Activated CD8-positive, alpha-beta memory T cell treated with anti-CD3 and anti-CD28 coated beads, Interleukin-2, amount 50 U/mL, for 48 hours (primary cell): Measurements from ENCODE around the gene SLC39A7.
A peak's percentile ranks its signal among the peaks of the same experiment; 100 is the strongest.
"Not testable (repeated sequence)": the region's sequence is repeated elsewhere in the genome, so short reads cannot be mapped to it uniquely, and the experiment has no call there.

Experiments
- DNase-seq: peaks from one replicate; pipeline ENCODE4 v3.0.0-alpha.2; 2020

The SLC39A7 gene

DNA sequence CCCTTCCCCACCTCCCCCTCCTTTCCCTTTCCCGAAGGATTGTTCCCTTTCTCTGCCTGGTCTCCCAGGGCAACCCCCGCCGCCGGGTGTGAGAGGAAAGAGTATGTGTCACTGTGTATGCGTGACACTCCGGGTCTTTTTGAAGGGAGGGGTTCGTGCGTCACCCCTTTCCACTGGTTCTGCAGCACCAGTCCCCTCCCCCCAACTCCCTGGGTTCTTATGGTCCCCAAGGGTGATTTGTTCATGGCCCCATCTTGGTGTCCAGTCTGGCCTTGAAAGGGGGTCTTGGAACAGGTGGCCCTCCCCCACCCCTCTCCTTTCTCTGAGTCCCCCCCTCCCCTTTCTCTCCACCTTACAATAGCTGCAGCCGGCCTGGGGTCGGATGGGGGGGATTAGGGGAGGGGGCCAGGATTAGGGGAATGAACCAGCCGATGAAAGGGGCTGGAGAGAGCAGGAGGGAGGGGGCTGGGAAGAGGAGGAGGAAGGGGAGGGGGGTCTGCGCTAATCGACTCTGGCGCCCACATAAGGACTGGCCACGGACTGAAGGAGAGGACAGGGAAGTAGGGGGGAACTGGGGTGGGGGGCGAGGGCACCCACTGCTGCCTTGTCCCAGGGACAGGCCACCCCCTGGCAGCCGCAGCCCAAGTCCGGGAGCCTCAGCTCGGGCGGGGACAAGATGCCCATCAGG is 6.3 kb downstream of the SLC39A7 start:
- no peak for DNase-seq

DNA sequence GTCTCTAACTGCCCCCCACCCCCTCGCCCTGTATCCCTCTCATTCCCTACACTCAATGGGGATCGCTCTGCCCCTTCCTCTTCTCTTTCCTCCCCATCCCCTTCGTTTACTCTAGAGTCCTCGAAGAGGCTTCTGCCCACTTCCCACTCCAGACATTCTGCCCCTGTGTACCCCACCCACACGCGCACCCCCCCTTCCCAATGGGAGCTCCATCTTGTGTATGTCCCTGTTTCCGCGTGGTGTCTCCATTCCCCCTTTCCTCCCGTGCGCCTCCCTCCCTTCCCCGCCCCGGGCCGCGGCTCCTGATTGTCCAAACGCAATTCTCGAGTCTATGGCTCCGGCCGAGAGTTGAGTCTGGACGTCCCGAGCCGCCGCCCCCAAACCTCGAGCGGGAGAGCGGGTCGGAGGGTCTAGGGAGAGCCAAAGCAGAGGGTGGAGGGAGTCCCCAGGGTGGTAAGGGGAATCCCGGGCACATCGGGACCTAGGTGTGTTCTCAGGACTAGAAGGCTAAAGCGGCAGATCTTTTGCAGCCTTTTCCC is 7.0 kb downstream of the SLC39A7 start:
- DNase-seq: no peak

DNA sequence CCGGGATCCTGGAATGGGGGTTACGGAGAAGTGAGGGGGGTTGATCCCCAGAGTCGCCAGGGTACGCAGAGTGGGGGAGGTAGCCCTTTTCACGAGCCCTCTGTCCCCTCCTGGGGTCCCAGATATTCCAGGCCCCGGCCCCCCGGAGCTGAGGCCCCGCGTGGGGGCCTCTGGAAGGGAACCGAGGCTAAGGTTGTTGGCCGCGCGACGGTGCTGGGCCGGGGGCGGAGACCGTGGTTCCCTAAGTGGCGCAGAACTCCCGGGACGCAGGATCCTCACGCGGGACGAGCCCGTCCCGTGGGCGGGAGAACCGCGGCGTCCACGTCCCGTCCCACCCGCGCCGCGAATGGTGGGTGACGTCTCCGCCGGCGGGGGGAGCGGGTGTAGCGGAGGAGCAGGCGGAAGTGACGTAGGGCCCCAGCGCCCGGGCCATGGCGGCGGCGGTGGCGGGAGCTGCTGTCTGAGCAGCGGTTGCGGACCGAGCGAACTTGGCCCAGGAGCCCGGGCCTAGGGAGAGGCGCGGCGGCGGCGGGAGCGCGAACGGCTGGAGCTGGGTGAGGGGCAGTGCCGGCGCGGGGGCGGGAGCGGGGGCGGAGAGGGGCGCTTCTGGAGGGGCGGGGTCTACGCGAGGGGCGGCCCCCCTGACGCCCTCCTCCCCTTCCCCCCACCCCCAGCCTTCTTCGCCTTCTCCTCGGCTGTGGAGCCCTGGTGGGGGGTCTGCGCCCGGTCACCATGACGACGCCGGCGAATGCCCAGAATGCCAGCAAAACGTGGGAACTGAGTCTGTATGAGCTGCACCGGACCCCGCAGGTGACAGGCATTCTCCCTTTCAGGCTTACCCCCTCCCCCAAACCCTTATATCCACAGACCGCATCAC is 7.7 kb downstream of the SLC39A7 start, which contains the start of gene RING1:
TSS of gene RING1 (plus strand) at position 410 of the 877 bp plus-strand sequence. CDS start at position 733, 323 bp downstream.
- DNase-seq: peak; percentile 92

DNA sequence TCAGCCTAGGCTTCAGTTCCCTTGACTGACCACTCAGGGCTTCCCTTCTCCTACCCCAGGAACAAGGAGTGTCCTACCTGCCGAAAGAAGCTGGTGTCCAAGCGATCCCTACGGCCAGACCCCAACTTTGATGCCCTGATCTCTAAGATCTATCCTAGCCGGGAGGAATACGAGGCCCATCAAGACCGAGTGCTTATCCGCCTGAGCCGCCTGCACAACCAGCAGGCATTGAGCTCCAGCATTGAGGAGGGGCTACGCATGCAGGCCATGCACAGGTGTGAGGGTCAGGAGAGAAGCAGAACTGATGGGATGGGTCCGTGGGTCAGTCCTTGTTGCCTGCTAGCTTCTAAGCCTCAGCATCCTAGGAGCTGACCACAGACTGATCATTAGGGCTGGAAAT is 9.2 kb downstream of the SLC39A7 start:
- DNase-seq: no peak

DNA sequence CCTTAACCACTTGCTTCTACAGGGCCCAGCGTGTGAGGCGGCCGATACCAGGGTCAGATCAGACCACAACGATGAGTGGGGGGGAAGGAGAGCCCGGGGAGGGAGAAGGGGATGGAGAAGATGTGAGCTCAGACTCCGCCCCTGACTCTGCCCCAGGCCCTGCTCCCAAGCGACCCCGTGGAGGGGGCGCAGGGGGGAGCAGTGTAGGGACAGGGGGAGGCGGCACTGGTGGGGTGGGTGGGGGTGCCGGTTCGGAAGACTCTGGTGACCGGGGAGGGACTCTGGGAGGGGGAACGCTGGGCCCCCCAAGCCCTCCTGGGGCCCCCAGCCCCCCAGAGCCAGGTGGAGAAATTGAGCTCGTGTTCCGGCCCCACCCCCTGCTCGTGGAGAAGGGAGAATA is 10.5 kb downstream of the SLC39A7 start:
- no peak for DNase-seq

DNA sequence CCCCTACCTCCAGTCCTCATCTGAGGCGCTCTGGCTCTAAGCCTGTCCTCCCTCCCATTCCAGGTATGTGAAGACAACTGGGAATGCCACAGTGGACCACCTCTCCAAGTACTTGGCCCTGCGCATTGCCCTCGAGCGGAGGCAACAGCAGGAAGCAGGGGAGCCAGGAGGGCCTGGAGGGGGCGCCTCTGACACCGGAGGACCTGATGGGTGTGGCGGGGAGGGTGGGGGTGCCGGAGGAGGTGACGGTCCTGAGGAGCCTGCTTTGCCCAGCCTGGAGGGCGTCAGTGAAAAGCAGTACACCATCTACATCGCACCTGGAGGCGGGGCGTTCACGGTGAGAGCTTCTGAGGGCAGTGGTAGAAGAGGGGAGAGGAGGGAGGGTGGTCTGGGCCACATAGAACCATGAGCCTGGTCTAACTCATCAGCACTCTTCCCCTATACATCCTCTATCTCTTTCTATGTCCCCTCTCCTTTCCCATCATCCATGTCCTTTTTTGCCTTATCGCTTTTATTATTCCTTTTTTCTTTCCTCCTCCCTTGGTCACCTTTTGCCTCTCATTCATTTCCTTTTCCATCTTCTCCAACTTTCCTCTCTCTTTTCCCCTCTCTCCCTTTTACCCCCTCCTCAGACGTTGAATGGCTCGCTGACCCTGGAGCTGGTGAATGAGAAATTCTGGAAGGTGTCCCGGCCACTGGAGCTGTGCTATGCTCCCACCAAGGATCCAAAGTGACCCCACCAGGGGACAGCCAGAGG is 11.2 kb downstream of the SLC39A7 start:
- DNase-seq: no peak

DNA sequence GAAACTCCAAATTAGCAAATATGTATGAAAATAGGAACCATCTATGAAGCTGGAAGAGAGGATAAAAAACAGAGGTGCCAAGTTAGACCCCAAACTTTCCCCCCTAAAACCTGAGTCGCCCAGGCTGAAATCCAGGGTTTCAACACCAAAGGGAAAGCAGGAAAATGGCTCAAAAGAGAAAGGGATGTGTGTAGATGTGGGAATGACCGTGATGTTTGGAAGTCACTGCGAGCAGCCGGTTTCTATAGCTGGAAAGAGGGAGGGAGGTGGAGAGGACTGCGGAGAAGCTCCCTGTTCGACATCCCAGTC is 12.1 kb downstream of the SLC39A7 start:
- DNase-seq: no peak

DNA sequence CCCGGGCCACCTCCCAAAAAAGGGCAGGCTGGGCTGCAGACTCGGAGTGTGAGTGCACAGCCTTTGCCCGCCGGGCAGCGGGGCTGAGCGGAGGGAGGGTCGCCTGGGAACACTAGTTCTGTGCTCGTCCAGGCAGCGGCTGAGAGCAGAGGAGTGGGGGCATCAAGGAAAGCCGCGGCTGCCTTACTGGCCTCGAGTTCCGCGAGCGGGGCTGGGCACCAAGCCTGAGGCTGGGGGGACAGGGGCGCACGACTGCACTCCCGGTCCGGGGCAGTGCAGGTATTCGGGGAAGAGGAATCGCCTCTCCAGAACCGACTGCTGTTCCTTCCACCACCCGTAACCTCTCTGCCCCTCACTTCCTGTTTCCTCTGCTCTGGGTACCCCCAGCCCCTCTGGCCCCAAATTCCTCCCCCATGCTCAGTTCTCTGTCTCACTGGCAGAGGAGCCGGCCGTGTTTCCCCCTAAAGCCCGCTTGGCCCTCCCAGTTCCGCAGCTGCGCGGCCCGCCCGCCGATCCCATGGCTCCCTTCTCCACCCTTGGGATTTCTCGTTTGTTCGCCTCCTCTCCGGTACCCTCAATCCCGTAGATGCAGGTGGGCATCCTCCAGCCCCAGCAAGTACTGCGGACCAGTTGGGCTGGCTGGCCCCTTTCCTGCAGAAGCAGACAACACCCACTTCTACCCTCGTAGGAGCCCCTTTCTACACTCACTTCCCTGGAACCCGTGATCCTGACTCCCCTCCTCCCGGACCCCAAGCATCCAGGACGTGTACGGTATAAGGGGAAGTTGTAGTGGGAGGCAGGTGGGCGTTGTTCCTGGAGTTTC is 12.7 kb downstream of the SLC39A7 start:
- DNase-seq: no peak

DNA sequence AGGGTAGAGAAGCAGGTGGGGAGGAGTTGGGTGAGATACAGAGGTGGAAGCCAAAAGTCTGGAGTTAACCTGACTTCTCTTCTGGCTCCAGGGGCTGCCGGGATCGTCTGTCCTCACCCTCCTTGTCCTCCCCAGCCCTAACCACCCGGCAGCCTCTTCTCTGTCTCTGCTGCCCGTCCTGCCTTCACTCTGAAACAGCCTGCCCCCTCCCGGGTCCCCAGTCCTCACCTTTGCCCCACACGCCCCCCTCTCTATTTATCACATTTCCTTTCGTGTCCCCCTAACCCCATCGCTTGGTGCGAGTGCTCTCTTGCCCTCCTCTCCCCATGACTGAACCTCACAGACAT is 13.3 kb downstream of the SLC39A7 start:
- no peak for DNase-seq

DNA sequence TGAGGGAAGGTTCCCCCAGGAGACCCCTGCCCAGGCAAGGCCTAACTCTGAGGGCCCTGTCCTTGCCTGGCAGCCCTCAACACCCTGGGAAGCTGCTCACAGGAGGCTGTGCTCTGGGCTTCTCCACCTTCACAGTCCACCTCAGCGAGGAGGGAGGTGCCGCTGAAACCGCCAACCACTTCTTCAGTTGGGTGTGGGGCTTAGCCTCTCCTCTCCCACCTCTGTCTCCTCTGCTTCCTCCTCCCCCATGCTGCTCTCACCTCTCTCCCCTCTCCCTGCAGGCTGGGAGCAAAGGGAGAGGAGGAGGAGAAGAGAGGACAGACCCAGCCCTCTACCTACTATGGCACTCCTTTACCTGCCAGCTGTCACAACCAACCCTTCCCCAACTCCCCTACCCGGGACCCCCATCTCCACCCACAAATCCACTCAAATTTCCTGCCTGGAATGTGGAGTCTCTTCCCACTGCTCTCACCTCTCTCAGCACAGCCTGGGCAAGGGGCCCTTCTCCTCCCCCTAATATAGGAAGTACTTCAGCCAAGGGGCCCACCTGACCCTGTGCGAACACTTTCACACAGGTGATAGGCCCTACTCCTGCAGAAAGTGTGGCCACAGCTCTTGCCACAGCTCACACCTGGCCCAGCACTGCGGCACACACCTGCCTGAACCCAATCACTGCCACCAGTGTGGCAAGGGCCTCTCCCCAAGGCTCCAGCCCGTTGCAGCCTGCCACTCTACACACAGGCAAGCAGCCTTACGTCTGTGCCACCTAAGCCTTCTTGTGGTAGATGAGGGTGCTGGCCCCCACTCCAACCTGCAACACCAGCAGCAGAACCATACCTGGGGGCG is 14.8 kb downstream of the SLC39A7 start:
- no peak for DNase-seq

DNA sequence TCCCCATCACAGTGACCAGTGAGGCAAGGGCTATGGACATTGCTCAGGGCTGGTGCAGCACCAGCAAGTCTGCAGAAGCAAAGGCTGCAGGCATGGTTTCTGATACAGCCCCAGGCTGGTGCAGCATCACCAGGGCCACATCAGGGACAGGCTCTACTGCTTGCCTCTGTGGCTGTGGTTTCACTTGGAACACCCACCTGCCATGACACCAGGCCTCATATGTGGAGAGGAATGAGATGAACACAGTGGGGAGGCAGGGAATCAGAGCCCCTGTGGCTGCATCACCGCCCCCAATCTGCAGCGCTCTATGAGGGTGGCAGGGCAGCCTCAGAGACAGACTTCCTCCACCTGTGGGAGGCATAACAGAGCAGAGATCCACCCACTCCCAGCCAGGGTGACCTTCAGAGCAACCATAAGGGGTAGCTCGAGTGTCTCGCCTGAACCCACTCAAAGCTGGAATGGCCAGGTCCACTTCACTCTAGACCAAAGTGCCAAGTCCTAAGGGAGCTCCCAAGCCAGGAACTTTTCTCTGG is 15.5 kb downstream of the SLC39A7 start:
- peak; percentile 54 for DNase-seq

DNA sequence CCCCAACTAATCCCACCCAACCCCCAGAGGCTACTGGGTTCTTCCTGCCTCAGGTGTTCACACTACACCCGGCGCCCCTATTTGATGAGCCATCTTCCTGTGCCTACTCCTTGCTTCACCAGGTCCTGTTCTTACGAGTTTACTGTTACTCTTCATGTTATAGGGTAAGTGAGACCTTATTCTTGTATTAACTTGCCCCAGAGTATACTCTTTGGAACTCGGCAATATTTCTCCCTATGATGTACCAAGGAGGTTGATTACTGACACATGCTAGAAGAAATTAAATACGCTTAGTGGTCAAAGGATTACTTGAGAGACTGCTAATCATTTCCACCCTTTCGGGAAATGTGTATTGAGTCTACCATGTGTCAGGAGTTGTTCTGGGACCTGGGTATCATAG is 16.6 kb downstream of the SLC39A7 start:
- no peak for DNase-seq

DNA sequence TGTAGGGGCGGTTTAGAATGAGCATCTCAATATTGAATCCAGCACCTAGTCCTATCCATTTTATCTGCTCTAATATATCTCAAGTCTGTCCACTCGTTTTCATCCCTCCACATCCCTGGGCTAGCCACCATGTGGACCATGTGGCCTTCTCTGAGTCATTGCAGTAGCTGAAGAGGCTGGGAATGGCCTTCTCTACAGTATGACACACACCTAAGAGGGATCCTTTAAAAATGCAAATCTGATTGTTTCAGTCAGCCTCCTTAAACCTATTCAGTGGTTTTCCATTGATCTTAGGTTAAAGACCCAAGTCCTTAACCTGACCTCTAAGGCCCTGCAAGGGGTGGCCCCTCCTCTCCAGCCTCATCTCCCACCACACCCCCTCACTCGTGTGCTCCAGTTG is 17.0 kb downstream of the SLC39A7 start:
- no peak for DNase-seq

DNA sequence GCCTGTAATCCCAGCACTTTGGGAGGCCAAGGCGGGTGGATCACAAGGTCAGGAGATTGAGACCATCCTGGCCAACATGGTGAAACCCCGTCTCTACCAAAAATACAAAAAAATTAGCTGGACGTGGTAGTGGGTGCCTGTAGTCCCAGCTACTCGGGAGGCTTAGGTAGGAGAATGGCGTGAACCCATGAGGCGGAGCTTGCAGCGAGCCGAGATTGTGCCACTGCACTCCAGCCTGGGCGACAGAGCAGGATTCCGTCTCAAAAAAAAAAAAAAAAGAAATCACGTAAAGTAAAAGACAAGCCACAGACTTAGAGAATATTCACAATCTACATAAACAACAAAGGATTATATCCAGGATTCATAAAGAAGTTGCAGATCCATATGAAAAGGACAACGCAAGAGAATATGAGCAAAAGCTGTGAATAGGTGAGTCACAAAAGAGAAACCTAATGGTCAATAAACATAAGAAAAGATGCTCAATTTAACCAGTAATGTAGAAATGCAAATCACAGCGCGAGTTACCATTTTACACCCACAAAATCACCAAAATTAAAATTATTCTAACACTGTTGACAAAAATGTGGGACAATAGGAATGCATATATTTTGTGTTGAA is 25.9 kb downstream of the SLC39A7 start:
- DNase-seq: not testable (repeated sequence)

DNA sequence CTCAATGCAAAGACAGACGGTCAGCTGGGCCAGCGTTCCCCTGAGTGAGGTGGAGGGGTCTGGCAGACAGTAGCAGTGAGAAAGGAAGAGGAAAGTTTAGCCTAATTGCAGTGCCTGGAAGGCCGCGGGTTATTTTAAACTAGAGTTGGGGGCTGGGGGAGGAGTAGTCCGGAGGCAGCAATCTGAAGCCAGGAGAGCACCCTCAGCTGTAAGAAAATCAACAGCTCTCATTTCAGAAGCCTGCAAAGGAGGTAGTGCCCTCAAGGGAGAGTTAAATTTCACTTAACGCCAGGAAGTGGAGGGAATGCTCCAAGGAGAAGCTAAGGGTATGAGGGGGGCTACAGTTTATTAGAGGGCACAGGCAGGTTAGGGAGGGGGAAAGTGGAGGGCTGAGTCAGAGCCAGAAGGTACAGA is 34.6 kb downstream of the SLC39A7 start:
- DNase-seq: no peak

DNA sequence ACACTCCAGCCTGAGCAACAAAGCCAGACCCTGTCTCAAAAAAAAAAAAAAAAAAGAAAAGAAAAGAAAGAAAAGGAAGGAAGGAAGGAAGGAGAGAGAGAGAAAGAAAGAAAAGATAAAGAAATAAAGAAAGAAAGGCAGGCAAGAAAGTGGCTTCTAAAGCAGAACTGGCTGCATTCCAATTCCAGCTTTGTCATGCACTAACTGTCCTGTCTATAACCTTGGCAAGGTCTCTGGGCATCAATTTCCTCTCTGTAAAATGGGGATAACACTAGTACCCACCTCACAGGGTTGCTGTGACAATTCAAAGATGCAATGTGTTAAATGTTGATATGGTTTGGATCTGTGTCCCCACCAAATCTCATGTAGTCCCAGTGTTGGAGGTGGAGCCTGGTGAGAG is 35.7 kb downstream of the SLC39A7 start:
- no peak for DNase-seq

DNA sequence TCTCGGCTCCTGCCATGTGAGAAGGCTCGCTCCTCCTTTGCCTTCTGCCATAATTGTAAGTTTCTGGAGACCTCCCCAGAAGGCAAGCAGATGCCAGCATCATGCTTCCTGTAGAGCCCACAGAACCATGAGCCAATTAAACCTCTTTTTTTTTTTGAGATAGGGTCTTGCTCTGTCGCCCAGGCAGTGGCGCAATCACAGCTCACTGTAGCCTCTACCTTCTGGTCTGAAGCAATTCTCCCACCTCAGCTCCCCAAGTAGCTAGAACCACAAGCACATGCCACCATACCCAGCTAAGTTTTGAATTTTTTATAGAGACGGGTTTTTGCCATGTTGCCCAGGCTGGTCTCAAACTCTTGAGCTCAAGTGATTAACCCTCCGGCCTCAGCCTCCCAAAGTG is 36.2 kb downstream of the SLC39A7 start:
- DNase-seq: no peak

DNA sequence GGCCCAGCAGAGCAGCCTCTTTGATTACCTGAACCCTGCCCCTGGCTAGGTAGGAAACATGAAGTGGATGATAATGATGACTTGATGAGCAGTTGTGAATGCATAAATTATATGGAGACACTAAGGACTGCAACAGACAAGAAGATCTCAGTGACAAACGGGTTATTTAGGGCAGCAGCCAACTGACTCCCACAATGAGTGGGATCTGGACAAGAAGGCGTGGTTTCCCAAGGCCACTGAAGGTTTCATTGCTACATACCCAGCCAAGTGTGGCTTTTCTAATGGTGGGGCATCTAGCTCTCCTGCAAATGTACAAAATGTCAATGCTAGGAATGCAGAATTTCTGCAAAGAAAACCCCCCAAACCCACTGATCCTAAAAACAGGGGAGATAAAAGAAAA is 37.1 kb downstream of the SLC39A7 start:
- DNase-seq: no peak

DNA sequence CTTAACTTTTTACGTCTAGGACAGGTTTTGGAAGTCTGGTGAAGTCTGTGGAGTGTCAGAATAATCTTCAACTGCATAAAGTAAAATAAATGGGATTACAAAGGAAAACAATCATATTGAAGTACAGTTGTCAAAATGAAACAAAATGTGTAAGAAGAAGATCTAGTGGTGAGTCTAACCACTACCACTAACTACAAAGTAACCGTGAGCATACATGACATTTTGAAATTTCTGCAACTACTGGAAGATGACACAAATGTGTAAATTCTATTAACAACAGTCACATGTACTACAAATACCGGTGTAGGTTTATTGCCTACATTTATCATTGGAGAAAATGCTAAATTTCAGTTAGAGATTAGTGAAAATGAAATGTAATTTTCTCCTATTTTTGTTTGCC is 41.3 kb downstream of the SLC39A7 start:
- no peak for DNase-seq

DNA sequence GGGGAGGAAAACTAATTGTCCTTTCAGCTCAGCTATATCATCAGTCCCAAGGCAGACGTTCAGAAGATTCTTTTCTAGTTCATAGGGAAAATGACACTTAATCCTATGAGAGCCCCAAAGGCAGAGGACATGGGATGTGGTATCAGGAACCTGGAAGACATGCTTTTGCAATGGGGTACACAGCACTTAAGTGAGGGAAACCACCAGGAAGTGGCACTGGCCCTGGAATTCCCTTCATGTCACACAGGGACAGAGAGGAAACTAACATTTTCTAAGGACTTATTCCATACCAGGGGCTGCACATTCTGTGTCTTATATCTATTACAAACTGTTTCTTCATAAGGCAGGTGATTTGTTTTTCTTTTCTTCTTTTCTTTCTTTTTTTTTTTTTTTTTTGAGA is 42.8 kb downstream of the SLC39A7 start:
- DNase-seq: no peak
